Measurements from ENCODE around the gene CTNND2. TPM values are rescaled to one million over a fixed set of nuclear protein-coding genes. Genes with fewer than 3 reads are reported as not detected.

The CTNND2 gene
- polyA plus RNA-seq, 1 of the 3 experiments (the other 2 are of a cell fraction): not detected

GRCh38 chr5:11564706-11565105 is 339.5 kb downstream of the CTNND2 start (continued):
- TF ChIP-seq RFX5 (IDR thresholded peaks at IDR 0.05; ENCODE audit: low read length): no peak

GRCh38 chr5:11563822-11564221 is 340.4 kb downstream of the CTNND2 start:
- ChIA-PET CTCF (no interaction called here), POLR2A (no interaction called here)
- H2AFZ ChIP-seq (ENCODE audit: low read depth): no peak overlapping the region
- no peaks in the 10 kb centered on the region for H3K9me2 ChIP-seq
- H3K4me2 ChIP-seq: no peak overlapping the region
- no peak for TF ChIP-seq SIN3A (IDR thresholded peaks at IDR 0.05; ENCODE audit: borderline replicate concordance, low read depth, low read length)
- no peak for TF ChIP-seq CHD2 (IDR thresholded peaks at IDR 0.05; ENCODE audit: low read length, partially characterized antibody)
- TF ChIP-seq TCF12 (IDR thresholded peaks at IDR 0.05): no peak
- TF ChIP-seq USF2 (IDR thresholded peaks at IDR 0.05; ENCODE audit: borderline replicate concordance, low read depth, low read length): no peak
- TF ChIP-seq IRF3 (IDR thresholded peaks at IDR 0.05; ENCODE audit: low read depth, low read length): no peak
- no peak for TF ChIP-seq RFX5 (IDR thresholded peaks at IDR 0.05; ENCODE audit: low read length)
- no peak for TF ChIP-seq POLR2AphosphoS5 (IDR thresholded peaks at IDR 0.05; ENCODE audit: low read depth, low read length)
- TF ChIP-seq CTCF (IDR thresholded peaks at IDR 0.05): no peak
- no peak for TF ChIP-seq NRF1 (IDR thresholded peaks at IDR 0.05; ENCODE audit: low read depth, low read length)
- no peak for TF ChIP-seq SMC3 (IDR thresholded peaks at IDR 0.05; ENCODE audit: low read depth, low read length)
- TF ChIP-seq MXI1 (IDR thresholded peaks at IDR 0.05; ENCODE audit: low read depth, low read length): no peak
- TF ChIP-seq EZH2phosphoT487 (IDR thresholded peaks at IDR 0.05; ENCODE audit: borderline replicate concordance, low read depth): no peak
- no peak for TF ChIP-seq ZBTB33 (IDR thresholded peaks at IDR 0.05; ENCODE audit: borderline replicate concordance, low read depth)
- H3K4me3 ChIP-seq (ENCODE audit: low read depth in 2 of 2, low read length in 1 of 2): no peak overlapping the region
- H3K4me1 ChIP-seq (ENCODE audit: control insufficient read depth in 1 of 2, insufficient read depth in 2 of 2, low read depth in 1 of 2, low read length in 1 of 2): no peaks in the 10 kb centered on the region
- H3K27ac ChIP-seq (ENCODE audit: low read depth in 2 of 2, low read length in 1 of 2): no peak overlapping the region
- no peaks in the 10 kb centered on the region for H3F3A ChIP-seq (replicated peaks; ENCODE audit: insufficient read depth)
- no peak for DNase-seq
- no peaks in the 10 kb centered on the region for H3K9me3 ChIP-seq
- no peaks in the 10 kb centered on the region for H4K20me1 ChIP-seq (ENCODE audit: insufficient read depth)
- WGBS (ENCODE audit: low lambda C conversion rate): 11% methylated on average over 2 of the region's 2 CpGs
- H3K79me2 ChIP-seq (ENCODE audit: insufficient read depth): no peaks in the 10 kb centered on the region
- no peaks in the 10 kb centered on the region for H3K36me3 ChIP-seq (replicated peaks in 1 of 2; ENCODE audit: control insufficient read depth in 1 of 2, insufficient read depth in 2 of 2, low read length in 1 of 2)
- H3K27me3 ChIP-seq (ENCODE audit: insufficient read depth): no peaks in the 10 kb centered on the region
- no peak overlapping the region for H3K9ac ChIP-seq

All from SK-N-SH (cell line).